HCT116 (cell line): ENCODE results near the gene GOLGA6L24.
"Not testable (repeated sequence)": the region's sequence is repeated elsewhere in the genome, so short reads cannot be mapped to it uniquely, and the experiment has no call there.

Source experiments
- CBX3 ChIP-seq: IDR thresholded peaks from 2 replicates; pipeline ENCODE4 v1.6.1; 2012; ENCODE audit warnings: low read depth
- EZH2 ChIP-seq: fragments of 200-600 bp; sonication (generic); IDR thresholded peaks from 2 replicates; pipeline ENCODE4 v1.6.1; 2017; ENCODE audit warnings: antibody characterized with exemption, mixed run types
- POLR2A ChIP-seq: IDR thresholded peaks from 2 replicates; pipeline ENCODE4 v1.7.0; 2011; ENCODE audit warnings: borderline replicate concordance; ENCODE audit not compliant: insufficient read depth, insufficient read length; ENCODE audit errors: extremely low read depth
- TF ChIP-seq, protein P1 (sequence below), 3 experiments: fragments of 200-600 bp in 1 of 3; sonication (generic) in 1 of 3; IDR thresholded peaks in 2 of 3; conservative IDR thresholded peaks in 1 of 3; 2 replicates each; pipeline ENCODE4 v1.5.1; 2012 to 2017; ENCODE audit warnings: low read depth in 2 of 3, low read length in 2 of 3, antibody characterized with exemption in 1 of 3, borderline replicate concordance in 1 of 3, control low read depth in 1 of 3, mild to moderate bottlenecking in 1 of 3, mixed read lengths in 1 of 3, mixed run types in 1 of 3, moderate library complexity in 1 of 3; ENCODE audit not compliant: insufficient read depth in 1 of 3
- TF ChIP-seq, protein P2 (sequence below): IDR thresholded peaks from 2 replicates; pipeline ENCODE4 v1.6.1; 2012; ENCODE audit warnings: low read depth
- TF ChIP-seq, protein P3 (sequence below): IDR thresholded peaks from 2 replicates; pipeline ENCODE4 v1.6.1; 2011; ENCODE audit warnings: mild to moderate bottlenecking, low read length, moderate library complexity; ENCODE audit not compliant: insufficient replicate concordance; ENCODE audit errors: extremely low read depth

DNA sequence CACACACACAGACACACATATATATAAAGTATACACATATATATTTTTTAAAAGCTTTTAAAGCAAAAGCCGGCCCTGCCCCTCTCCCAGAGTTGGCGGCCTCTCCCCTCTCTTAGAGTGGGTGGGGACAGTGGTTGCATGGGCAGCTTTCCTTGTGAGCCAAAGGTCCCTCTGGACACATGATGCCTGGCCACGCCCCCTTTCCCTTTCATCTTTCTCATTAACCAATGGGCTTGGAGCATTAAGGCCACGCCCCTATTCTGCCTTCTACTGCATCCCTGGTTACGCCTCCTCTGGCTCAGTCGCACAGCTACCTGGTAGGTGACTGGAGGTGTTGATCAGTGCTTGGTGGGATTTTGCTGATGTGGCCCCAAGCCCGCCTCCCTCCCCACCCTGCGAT is 20.5 kb upstream of the GOLGA6L24 start, which contains the start of gene GOLGA8F:
- TF ChIP-seq EZH2, CBX3, POLR2A: not testable (repeated sequence)
- TF ChIP-seq, protein P1, sequence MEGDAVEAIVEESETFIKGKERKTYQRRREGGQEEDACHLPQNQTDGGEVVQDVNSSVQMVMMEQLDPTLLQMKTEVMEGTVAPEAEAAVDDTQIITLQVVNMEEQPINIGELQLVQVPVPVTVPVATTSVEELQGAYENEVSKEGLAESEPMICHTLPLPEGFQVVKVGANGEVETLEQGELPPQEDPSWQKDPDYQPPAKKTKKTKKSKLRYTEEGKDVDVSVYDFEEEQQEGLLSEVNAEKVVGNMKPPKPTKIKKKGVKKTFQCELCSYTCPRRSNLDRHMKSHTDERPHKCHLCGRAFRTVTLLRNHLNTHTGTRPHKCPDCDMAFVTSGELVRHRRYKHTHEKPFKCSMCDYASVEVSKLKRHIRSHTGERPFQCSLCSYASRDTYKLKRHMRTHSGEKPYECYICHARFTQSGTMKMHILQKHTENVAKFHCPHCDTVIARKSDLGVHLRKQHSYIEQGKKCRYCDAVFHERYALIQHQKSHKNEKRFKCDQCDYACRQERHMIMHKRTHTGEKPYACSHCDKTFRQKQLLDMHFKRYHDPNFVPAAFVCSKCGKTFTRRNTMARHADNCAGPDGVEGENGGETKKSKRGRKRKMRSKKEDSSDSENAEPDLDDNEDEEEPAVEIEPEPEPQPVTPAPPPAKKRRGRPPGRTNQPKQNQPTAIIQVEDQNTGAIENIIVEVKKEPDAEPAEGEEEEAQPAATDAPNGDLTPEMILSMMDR (IDR thresholded peaks at IDR 0.05 in 2 of 3, conservative IDR thresholded peaks at IDR 0.05 in 1 of 3; ENCODE audit: borderline replicate concordance in 1 of 3, insufficient read depth in 1 of 3, low read depth in 2 of 3, low read length in 2 of 3): not testable (repeated sequence)
- TF ChIP-seq, protein P2, sequence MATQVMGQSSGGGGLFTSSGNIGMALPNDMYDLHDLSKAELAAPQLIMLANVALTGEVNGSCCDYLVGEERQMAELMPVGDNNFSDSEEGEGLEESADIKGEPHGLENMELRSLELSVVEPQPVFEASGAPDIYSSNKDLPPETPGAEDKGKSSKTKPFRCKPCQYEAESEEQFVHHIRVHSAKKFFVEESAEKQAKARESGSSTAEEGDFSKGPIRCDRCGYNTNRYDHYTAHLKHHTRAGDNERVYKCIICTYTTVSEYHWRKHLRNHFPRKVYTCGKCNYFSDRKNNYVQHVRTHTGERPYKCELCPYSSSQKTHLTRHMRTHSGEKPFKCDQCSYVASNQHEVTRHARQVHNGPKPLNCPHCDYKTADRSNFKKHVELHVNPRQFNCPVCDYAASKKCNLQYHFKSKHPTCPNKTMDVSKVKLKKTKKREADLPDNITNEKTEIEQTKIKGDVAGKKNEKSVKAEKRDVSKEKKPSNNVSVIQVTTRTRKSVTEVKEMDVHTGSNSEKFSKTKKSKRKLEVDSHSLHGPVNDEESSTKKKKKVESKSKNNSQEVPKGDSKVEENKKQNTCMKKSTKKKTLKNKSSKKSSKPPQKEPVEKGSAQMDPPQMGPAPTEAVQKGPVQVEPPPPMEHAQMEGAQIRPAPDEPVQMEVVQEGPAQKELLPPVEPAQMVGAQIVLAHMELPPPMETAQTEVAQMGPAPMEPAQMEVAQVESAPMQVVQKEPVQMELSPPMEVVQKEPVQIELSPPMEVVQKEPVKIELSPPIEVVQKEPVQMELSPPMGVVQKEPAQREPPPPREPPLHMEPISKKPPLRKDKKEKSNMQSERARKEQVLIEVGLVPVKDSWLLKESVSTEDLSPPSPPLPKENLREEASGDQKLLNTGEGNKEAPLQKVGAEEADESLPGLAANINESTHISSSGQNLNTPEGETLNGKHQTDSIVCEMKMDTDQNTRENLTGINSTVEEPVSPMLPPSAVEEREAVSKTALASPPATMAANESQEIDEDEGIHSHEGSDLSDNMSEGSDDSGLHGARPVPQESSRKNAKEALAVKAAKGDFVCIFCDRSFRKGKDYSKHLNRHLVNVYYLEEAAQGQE: not testable (repeated sequence)
- TF ChIP-seq, protein P3, sequence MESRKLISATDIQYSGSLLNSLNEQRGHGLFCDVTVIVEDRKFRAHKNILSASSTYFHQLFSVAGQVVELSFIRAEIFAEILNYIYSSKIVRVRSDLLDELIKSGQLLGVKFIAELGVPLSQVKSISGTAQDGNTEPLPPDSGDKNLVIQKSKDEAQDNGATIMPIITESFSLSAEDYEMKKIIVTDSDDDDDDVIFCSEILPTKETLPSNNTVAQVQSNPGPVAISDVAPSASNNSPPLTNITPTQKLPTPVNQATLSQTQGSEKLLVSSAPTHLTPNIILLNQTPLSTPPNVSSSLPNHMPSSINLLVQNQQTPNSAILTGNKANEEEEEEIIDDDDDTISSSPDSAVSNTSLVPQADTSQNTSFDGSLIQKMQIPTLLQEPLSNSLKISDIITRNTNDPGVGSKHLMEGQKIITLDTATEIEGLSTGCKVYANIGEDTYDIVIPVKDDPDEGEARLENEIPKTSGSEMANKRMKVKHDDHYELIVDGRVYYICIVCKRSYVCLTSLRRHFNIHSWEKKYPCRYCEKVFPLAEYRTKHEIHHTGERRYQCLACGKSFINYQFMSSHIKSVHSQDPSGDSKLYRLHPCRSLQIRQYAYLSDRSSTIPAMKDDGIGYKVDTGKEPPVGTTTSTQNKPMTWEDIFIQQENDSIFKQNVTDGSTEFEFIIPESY: not testable (repeated sequence)
